GM18907 (cell line): ENCODE results near the gene TDRD1.

ENCODE experiments used
- ATAC-seq: cut with Tn5 transposase; IDR thresholded peaks from one replicate; pipeline ENCODE4 v1.9.1; 2021; ENCODE audit warnings: mild to moderate bottlenecking, moderate library complexity; ENCODE audit not compliant: unreplicated experiment

The TDRD1 gene

DNA sequence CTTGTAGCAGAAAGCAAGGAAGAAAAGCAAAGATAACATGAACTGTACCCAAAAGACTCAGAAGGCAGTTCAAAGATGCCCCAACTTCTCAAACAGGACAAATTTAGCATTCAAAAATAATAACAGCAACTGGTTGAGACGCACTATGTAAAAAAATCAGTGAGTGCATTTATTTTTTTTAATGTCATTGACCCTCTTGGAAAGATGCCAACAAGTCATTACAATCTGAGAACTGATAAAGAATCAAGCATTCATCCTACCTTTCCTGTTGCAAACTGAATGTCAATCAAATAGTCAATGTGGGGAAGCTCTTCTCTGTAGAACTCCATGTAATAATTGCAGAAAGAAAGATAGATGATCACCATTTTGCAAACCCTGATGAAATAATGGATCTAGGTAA lies 3.5 kb upstream of the TDRD1 start:
- ATAC-seq: no peak

GRCh38 chr10:114176511-114176910 lies 2.6 kb upstream of the TDRD1 start:
- ATAC-seq: no peak

- ATAC-seq: no peak
Observed at GRCh38 chr10:114179747-114180146, 594 bp downstream of the TDRD1 start.

DNA sequence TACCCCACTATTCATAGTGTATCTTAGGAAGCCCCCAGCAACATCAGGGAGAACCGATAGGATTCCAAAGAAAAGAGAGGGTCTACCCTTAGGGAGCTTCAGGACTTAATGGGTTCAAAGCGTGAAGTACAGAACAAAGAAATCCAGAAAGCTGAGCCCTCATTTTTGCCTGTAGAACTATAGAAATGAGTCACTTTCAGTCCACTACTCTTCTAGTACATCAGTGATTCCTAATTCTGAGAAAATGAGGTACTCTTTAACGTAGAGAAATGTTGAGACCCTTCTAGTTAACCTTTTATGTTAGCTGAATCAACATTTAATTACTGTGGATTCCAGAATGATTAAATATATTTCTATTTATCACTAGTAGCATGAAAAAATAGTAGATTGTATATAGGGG lies 1.8 kb downstream of the TDRD1 start:
- no peak for ATAC-seq

DNA sequence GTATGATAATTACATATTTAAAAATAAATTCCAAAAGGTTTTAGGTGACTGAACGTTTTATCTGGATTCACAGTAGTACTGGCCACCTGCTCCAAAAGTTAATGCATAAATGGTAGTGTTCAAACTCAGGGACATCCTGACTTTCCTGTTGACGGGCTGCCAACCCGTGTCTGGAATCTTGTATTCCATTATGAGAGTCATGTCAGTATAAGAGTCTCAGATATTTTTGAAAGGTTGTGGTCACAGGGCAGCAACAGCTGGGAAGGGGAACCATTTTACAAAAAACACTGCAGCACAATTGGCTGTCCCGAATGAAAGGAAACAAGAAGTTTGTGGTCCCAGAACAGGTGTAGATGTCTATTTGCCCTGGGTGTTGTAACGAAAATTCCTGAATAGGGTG lies 2.8 kb downstream of the TDRD1 start:
- ATAC-seq: no peak

GRCh38 chr10:114183563-114183962 lies 4.4 kb downstream of the TDRD1 start:
- ATAC-seq: no peak

- no peak for ATAC-seq
Observed at GRCh38 chr10:114184276-114184675, 5.1 kb downstream of the TDRD1 start.

DNA sequence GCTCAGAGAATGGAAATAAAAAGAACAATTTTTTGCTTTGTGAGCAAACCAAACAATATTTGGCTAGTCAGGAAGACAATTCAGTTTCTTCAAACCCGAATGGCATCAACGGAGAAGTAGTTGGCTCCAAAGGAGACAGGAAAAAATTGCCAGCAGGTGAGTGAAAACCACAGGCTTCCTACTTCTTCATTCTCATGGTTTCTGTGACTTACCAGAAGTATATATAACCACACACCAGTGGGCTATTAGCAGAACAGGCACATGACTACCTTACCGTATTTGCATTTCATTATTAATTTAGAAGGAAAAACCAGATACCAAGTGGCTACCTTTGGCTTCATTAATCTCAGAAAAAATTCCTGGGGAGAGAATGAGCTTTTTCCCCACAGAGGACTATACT lies 8.8 kb downstream of the TDRD1 start:
- peak; percentile 62 for ATAC-seq

- ATAC-seq: no peak
Observed at GRCh38 chr10:114188900-114189299, 9.7 kb downstream of the TDRD1 start.

DNA sequence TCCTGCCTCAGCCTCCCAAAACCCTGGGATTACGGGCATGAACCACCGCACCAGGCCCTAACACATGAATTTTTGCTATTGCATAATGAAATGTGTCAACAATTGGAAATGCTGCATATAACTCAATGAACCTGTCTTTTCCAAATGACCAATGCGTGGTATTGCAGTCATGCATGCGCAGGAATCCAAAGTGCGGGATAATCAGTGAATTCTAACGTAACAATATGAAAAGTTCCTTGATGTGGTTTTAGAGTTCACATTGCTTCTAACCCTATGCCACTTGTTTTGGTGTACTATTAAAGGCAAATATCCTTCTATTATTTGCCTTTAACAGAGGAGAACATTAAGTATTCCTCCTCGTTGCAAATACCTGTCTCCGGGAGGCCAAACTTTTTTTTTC lies 10.5 kb downstream of the TDRD1 start:
- no peak for ATAC-seq

DNA sequence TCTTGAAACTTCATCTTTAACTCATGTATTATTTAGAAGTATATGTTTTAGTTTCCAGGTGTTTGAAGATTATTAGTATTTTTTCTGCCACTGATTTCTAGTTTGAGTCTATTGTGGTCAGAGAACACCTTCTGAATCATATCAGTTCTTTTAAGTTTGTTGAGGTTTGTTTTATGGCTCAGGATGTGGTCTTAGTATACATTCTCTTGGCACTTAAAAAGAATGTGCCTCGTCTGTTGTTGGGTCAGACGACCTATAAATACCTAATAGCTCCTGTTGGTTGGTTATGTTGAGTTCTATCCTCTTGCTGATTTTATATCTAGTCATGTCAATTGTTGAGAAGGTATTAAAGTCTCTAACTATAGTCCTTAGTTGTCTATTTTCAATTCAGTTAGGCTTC lies 15.9 kb downstream of the TDRD1 start:
- peak; percentile 96 for ATAC-seq

DNA sequence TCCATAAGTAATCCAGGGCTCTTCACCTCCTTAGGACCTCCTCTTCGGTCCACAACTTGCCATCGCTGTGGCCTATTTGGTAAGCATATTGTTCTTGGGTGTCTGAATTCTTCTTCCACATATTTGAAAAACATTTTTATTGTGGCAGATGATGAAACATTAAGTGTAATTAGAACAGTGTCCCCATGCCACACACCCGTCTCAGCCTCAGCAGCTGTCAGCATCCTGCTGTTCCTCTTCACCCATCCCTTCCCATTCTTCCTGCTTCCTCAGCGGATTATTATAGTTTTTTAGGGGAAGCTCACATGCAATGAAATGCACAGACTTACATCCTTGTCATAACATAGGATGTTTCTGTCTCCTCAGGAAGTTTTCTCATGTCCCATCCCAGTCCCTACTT lies 20.1 kb downstream of the TDRD1 start:
- no peak for ATAC-seq

- no peak for ATAC-seq
Observed at GRCh38 chr10:114202812-114203211, 23.7 kb downstream of the TDRD1 start.

GRCh38 chr10:114206902-114207301 lies 27.7 kb downstream of the TDRD1 start:
- ATAC-seq: no peak

DNA sequence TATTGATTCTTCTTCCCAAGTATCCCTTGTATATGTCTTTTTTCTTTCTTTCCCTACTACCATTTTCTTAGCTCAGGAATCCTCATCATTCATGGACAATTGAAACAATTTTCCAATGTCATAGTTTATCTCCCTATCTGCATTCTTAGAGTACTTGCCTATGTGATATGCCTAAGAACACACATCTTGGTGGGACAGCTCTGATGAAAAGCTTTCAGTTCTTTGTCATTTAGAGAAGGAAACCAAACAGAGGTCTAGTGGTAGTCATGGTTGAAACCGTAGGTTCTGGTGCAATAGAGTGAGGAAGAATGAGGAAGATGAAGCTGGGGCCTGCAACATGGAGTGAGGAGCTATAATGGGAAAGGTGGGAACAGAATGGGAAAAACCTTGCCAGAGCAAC lies 28.2 kb downstream of the TDRD1 start:
- no peak for ATAC-seq

- ATAC-seq: no peak
Observed at GRCh38 chr10:114208351-114208750, 29.2 kb downstream of the TDRD1 start.

GRCh38 chr10:114212153-114212552 lies 33.0 kb downstream of the TDRD1 start:
- no peak for ATAC-seq

DNA sequence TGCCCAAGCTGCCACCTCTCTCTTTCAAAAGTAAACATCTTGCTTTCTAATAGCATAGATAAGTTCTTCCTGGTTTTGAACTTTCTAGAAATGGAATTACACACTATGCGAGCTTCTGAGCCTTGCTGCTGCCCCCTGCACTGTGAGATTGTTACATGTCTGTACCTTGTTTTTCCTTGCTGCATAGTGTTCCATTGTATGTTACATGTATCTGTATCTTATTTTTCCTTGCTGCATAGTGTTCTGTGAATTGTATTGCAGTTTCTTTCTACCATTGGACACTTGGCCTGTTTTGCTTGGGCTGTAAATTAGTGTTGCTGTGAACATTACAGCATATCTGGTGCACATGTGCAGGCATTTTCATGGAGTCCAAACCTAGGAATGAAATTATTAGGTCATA lies 35.9 kb downstream of the TDRD1 start:
- ATAC-seq: no peak

DNA sequence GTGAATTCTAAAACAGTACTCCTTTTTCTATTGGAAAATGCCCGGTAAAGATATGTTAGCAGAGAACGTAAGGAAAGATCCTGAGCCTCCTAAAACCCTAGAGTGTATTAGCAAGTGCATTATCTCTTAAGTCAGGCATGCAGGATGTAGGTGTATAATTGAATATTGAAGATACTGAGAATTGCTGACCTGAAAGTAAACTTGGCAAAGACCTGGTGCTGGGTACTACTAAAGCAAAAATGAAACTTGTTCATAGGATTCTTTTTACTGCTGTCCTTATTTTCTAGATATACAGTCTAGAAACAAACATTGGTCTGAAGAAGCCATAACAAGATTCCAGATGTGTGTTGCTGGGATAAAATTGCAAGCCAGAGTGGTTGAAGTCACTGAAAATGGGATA lies 41.1 kb downstream of the TDRD1 start:
- ATAC-seq: no peak

- ATAC-seq: no peak
Observed at GRCh38 chr10:114221235-114221634, 42.1 kb downstream of the TDRD1 start.

- no peak for ATAC-seq
Observed at GRCh38 chr10:114223066-114223465, 43.9 kb downstream of the TDRD1 start.

DNA sequence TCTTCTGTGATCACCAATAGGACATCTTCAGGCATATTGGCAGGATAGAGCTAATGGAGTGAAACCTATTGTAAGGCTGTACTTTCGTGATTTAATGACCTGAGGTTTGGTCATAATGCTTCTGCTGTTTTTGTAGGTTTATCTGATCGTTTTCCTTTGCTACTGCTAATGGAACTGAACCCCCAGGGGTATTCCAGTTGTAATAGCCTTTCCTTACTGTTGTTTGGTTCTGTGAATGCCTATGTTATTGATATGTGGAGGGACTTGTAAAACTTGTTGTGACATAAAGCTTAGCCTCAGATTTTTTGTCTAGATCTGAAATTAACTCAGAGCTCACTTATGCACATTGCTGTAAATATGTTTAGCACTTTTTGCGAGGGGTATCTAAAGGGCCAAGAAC lies 49.0 kb downstream of the TDRD1 start:
- no peak for ATAC-seq

DNA sequence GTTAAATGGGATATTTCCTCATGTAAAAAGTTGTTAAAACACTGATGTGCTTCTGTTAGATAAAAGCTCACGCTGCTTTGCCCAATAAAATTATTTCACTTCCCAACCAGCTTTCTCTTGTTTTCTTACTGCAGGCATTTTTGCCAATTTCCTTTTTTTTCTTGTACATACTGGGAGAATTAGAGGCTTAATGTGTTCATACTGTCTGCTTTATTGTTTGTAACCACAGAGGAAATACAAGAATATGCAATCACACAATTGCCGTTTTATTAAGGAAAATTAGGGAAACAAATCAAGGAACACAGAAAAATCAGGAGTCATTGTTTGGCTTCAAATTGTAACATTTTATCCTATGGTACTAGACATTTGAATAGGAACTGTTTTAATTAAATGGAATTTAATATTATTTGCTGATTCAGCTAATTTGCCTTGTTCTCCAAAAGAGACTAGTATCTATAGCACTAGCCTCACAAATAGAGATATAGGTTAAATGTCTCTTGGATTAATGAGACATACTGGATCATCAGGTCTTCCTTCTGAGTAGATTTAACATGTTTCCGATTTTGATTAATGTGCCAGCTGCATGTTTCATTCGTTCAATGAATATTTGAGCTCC lies 53.5 kb downstream of the TDRD1 start:
- ATAC-seq: no peak

GRCh38 chr10:114233482-114233881 lies 54.3 kb downstream of the TDRD1 start:
- no peak for ATAC-seq
